HG02885 (cell line): ENCODE measurements around the gene VPS25.
"Not testable (repeated sequence)": the region's sequence is repeated elsewhere in the genome, so short reads cannot be mapped to it uniquely, and the experiment has no call there.

Experiments used
- ATAC-seq: cut with Tn5 transposase; IDR thresholded peaks from one replicate; pipeline ENCODE4 v1.9.1; 2021; ENCODE audit warnings: mild to moderate bottlenecking; ENCODE audit not compliant: unreplicated experiment, poor library complexity

VPS25 gene

DNA sequence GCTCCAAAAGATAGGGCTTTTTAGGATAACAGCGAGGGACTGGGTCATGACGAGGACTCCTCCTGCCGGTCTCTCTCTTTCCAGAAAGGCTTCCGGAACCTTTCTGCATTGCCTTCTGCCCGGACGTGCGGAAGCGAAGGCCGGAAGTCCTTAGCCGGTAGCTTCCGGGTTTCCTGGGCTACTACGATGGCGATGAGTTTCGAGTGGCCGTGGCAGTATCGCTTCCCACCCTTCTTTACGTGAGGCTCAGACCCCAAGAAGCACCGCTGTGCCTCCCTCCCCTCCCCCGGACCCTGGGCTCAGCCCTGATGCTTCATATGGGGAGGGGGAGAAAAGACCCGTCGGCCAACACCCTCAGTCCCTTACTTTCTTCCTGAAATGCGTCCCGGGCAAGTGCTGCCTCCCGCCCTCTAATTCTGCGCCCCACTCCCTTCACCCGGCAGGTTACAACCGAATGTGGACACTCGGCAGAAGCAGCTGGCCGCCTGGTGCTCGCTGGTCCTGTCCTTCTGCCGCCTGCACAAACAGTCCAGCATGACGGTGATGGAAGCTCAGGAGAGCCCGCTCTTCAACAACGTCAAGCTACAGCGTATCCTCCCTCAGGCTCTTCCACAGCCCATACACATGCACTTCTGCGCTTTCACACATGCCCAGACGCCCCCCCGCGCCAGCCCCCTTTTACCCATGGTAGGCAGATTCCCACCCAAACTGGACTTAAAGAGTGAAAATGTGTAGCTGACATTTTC lies at the start of gene VPS25:
Gene VPS25 (plus strand): TSS at position 160 of the 746 bp plus-strand sequence. CDS start 27 bp downstream, at position 187.
- peak; percentile 71 for ATAC-seq

DNA sequence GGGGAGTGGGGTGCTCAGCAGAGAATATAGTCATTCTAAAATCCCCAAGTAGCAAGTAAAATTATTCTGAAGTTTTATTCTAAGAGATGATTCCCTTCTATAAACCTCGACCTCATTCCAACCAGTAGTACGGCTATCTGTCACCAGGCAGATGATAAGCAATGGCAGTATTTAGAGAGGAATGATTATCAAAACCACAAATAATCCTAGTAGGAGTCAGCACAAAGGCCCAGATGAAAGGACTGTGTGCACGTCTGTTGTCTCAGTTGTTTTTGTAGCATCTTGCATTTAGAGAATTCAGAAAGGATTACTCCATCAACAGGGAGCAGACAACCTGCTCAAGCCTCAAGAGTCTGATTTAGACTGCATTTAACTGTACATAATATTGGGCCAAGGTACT lies 49.6 kb upstream of the VPS25 start:
- no peak for ATAC-seq

DNA sequence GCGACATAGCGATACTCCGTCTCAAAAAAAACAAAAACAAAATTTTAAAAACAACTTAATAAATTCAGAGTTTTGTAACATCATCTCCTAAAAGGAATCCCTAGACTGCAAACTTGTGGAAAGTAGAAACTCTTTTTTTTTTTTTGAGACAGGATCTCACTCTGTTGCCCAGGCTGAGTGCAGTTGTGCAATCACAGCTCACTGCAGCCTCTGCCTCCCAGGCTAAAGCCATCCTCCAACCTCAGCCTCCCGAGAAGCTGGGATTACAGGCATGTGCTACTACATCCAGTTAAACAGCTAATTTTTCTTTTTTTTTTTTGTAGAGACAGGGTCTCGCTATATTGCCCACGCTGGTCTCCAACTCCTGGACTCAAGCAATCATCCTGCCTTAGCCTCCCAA lies 48.1 kb upstream of the VPS25 start:
- no peak for ATAC-seq

DNA sequence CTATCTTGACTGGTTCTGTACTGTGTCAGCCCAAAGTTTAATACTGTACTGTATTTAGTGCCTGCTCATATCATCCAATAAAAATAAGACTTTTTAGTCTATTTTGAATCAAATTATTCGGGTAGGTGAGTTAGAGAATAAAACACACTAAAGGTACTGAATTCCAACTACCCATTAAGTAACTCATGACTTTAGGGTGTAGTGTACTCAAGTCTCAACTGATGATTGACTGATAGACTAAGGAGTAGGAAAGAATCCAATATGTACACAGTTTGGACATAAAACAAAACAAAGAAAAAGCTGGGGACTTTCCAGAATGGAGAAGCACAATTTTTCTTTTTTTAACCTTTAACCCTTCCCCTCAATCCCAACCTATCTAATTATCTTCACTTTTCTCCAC lies 32.5 kb upstream of the VPS25 start:
- ATAC-seq = no peak

DNA sequence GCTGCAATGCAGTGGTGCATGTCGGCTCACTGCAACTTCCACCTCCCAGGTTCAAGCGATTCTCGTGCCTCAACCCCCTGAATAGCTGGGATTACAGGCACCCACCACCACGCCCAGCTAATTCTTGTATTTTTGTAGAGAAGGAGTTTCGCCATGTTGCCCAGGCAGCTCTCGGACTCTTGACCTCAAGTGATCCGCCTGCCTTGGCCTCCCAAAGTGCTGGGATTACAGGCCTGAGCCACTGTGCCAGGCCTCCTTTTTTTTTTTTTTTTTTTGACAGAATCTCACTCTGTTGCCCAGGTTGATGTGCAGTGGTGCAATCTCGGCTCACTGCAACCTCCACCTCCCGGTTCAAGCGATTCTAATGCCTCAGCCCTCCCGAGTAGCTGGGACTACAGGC lies 30.3 kb upstream of the VPS25 start:
- not testable (repeated sequence) for ATAC-seq

DNA sequence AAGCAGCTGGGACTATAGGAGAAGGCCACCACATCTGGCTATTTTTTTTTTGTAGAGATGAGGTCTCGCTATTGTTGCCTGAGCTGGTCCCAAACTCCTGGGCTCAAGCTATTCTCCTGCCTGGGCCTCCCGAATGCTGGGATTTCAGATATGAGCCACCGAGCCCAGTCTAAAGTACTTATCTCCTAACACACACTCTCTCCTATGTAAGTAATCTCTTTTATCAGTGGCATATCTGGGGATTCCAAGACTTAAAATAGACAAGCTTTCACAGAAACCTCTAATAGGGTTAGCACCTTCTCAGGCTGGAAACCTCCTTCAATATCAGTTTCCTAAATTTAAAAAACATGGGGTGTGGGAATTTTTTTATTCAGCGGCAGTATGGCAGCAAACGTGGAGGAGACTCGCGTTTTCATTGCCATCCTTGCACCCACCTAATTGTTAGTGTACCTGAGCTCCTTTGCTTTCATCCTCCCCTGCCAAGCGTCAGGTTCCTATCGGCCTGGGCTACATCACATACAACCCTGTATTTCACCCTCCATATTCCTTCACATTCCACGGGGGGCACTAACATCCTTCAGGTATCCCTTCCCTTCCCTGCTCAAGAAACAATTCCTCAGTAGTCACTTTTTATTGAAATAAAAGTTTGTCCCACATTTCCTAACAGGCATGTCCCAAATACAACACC lies 29.5 kb upstream of the VPS25 start:
- no peak for ATAC-seq

DNA sequence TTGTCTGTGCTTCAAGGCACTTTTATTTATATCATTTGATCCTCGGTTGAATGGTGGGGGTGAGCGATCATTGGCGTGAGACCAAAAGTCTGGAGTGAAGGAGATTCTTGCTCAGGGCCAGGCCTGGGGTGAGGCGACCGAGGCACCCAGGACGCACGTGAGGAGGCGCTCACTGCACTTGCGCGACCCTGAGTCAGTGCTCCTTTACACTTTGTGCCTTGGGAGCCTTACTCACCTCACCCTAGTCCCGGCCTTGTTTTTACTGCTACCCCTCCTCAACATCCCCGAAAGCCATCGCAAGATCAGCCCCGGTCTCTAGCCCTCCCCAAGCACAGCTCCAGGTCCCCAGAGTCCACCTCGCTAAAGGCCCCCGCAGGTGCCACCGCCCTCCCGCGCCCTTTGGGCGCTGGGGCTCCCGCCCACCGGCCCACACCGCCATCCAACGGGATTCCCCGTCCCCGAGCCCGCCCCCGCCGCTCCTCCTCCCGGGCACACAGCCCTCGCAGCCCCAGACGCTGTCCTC lies 28.9 kb upstream of the VPS25 start:
- ATAC-seq = peak; percentile 63

DNA sequence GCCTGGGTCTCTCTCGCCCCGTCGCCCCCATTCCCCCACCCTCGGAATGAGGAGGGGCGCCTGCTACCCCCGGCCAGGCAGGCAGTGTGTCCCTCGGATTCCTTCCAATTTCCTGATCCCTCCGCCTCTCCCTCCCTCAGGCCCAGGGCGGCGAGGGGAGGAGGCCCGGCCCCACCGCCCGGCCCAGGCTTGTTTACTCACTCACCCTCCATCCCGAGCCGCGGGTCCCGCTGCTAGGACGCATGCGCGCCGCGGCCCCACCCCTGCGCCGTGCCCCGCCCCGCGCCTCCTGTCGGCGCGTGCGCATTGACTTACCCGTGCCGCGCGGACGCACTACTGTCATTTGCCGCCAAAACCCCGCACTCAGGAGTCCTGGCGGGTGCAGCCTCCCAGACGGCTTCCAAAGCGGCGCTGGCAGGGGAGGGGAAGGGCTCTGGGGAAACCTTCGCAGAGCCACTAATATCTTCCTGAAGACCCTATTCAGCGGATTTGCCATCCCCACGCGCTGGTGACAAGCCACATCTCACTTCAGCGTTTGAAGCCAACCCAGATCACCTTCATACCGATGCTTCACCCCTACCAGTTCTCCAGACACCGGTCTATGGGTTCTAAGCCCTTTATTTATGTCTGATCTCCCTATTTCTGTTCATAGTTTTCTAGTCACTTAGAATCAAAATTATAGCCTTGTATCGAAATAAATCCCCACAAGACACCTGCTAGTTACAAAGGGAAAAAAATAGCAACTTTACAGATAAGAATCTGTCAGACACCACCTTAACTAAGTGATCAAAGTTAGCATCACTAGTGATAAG lies 28.2 kb upstream of the VPS25 start, which contains the start of gene EZH1:
Gene EZH1 (minus strand): TSS at position 235 of the 812 bp plus-strand sequence. CDS start 16,099 bp downstream, outside the sequence.
- peak; percentile 83 for ATAC-seq

DNA sequence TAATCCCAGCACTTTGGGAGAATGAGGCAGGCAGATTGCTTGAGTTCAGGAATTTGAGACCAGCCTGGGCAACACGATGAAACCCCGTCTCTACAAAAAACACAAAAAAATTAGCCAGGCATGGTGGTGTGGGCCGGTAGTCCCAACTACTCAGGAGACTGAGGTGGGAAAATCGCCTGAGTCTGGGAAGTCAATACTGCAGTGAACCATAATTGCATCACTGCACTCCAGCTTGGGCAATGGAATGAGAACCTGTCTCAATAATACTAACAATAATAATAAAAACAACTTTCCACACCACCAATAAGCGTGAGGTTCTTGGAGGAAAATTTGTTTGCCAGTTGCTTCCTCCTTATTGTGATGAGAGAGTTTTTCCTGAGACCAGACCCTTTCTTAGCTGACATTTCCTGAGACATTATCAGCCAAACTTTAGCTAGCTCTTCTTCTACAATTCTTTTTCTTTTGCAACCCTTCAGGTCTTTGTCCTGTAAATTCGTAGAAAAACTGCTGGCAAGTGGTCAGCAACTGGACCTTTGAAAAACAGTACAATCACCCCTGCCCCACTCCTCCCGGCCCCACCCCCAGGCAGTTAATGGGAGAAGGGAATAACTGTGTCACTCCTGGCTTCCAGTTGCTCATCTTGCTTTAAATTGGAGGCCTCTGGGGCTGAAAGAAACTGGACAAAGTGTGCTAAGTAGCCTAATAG lies 24.9 kb upstream of the VPS25 start:
- ATAC-seq = no peak

DNA sequence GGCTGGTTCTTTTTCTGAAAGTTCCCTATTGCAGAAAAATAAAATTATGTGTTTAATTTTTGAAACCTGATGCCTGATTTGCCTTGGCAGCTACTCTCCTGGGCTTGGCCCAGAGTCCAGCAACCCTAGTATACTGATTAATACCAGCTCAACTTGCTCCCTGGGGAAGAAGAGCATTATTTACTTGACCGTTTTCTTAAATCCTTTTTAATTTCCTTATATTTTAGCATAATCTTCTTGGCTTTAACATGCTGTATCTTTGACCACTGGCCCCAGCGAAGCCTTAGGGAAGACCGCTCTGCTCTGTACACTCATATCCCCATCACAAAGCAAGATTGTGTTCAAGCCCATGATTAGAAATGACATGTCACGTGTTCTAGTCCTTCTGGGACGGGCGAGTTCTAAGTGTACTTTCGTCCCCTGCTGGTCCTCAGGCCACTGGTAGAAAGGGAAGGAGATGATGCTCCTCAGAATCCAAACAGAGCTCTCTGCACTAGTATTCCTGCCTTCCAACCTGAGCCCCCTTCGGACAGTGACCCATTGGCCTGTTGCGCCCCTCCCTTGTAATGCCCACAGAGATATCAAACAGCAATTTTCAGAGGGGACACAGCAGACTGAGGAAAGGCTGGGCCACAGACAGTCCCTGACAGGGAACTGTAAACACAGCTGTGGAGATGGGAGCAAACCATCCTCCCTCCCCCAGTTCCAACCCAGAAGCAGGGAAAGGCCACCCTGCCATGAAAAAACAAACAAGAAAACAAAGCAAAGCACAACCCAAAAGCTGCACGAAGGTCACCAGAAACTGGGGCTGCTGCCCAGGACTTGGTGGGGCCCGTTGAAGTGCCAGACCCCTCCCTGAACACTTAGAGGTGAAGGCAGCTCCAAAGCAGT lies 24.1 kb upstream of the VPS25 start:
- no peak for ATAC-seq

DNA sequence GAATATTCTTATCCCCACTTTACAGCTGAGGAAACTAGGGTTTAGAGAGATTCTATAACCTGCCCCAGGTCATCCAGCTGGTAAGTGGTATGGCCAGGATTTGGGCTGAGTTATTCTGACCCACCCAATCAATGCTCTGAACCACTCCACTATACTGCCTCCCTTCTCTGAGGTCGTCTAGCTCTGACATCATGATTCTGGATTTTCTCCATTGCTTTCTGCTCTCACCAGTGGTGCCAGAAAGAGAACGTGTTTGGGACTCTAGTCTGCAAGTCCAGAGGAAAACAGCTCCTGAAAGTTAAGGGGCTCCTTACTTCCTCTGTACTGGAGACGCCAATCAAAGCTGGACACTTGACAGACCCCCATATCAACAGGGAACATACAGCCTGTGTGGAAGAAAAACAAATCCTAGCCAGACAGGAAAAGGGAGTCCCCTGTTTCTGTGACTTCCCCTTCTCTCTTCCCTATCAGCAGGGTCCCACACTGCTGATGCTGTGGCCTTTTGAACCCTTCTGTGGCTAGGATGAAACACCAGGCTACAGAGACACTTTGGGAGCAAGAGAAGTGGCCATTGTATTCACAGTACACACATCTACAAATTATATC lies 22.4 kb upstream of the VPS25 start:
- ATAC-seq = no peak

DNA sequence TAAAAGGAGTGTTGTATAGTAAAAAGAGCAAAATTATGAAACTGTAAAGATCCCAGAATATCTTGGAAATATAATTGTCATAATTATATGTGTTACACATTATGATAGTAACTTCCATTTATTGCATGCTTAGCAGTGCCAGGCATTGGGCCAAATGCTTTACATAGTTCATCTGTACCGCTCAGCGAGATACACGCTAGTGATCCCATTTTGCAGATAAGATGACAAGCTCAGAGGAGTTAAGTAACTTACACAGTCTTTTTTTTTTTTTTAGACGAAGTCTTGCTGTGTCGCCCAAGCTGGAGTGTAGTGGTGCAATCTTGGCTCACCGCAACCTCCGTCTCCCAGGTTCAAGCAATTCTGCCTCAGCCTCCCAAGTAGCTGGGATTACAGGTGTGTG lies 21.6 kb upstream of the VPS25 start:
- ATAC-seq = no peak

DNA sequence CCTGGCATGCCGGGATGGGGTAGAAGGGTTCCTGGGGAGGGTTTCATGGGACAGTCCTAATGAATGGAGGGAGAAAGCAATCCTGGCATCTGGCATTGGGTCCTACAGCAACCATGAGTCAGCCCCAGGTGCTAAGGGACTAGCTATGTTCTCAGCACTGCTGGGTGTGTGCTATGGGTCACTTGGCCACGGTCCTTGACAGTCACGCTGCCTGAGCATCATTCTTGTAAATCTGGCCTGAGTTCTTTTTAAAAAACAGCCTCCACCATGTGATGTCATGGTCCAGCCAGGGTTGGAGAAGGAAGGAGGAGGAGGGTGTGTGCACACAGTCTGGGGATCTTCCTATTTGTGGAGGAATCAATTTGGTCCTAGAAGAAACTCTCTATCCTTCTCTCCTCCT lies 18.5 kb upstream of the VPS25 start:
- ATAC-seq = no peak

DNA sequence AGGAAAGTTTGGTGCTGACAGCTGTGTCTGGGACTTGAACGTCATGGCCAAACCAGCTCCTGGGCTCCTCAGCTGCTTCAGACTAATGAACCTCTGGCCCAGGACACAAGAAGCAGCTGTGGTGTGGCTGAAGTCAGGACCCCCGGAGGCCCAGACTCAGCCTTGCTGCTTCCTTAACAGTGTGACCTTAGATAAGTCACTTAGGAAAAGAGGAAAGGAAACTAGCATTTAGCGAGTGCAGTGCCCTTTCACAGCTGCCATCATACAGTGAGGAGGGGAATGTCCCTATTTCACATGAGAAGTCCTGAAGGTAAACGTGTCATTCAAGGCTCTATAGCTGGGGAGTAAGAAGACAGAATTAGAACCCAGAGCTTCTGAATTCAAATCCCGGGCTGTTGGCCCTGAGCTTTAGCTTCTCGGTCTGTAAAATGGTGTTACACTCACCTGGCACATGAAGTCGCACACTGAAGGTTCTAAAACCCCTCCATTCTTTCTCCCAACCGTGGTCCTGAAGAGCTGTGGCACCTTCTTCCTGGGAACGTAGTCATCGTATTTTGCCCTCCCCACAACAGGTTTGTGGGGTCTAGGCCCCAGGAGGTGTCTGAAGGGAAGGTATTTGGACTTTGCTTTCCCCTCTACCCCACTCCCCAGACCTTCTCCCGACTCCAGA lies 13.1 kb upstream of the VPS25 start:
- peak; percentile 53 for ATAC-seq

DNA sequence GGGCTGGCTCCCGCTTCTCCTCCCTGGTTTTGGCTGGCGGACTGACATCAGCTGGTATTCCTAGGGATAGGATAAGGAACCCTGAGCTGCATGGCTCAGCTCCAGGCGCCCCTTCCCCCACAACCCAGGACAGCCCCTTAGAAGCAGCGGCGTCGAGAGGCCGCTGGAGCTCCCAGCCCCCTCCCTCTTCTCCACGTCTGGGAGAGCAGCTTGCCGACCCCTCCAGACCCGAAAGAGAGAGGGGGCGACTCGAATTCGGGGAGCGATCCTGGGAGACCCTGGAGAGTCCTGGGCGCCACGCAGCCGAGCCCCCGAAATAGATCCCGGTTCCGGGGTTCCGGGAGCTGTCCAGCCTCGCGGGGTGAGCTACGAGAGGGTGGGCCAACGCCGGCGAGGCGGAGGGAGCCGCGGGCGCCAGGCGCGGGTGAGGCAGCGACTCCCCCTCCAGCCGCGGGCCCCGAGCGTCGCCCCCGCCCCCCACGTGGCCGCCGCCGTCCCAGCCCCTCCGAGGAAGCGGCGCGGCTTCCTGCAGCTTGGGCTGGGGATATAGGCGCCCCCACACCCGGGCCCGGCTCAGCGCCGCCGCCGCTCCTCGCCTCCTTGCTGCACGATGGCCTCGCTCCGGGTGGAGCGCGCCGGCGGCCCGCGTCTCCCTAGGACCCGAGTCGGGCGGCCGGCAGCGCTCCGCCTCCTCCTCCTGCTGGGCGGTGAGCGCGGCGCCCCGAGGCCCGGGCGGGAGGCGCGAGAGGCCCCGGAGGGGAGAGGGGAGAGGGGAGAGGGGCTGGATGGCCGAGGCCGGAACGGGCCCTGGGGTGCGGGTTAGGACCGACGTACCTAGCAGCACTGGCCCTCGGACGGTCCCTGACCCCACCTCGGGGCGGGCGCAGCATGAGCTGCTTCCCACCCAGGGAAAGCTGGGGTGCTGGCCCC lies 12.3 kb upstream of the VPS25 start, which contains the start of gene RAMP2:
Gene RAMP2 (plus strand): TSS at position 576 of the 930 bp plus-strand sequence. CDS start 35 bp downstream, at position 611.
- ATAC-seq = no peak

DNA sequence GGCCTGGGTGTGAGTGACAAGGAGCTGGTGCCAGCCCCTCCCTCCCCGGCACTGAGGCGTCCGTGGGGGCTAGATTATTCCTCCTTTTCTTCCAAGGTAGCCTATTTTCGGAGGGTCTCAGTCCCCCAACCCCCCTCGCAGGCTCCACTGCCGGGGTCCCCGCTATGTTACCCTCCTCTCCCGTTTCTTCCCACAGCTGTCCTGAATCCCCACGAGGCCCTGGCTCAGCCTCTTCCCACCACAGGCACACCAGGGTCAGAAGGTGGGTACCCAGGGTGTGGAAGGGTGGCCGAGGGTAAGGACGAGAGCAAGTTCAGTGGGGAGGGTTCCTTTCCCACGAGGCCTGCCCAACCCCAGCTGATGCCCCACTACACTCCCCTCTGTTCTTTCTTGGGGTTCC lies 11.6 kb upstream of the VPS25 start:
- ATAC-seq = no peak

DNA sequence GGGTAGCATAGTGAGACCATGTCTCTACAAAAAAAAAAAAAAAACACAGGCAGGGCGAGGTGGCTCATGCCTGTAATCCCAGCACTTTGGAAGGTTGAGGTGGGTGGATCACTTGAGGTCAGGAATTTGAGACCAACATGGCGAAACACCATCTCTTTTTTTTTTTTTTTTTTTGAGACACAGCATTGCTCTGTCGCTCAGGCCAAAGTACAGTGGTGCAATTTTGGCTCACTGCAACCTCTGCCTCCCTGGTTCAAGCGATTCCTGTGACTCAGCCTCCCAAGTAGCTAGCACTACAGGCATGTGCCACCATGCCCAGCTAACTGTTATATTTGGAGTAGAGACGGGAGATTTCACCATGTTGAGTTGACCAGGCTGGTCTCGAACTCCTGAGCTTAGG lies 7.1 kb upstream of the VPS25 start:
- ATAC-seq = no peak
